ENCODE data around the gene UGT2B11. TPM values are rescaled to one million over a fixed set of nuclear protein-coding genes. Genes with fewer than 3 reads are reported as not detected.
"Not testable (repeated sequence)": the region's sequence is repeated elsewhere in the genome, so short reads cannot be mapped to it uniquely, and the experiment has no call there.

Gene UGT2B11
- total and polyA plus RNA-seq, 2 donors (not counting 1 experiment from before 2014, with no cell fraction given): not detected

GRCh38 chr4:69167300-69167699 is 47.2 kb downstream of the UGT2B11 start:
- H3K9ac ChIP-seq (ENCODE audit: low read length): no peak overlapping the region
- H4K20me1 ChIP-seq (ENCODE audit: control insufficient read depth, insufficient read depth, low read length, poor library complexity, severe bottlenecking): no peaks in the 10 kb centered on the region
- no peaks in the 10 kb centered on the region for H3K4me1 Mint-ChIP-seq
- WGBS (ENCODE audit: insufficient coverage): no CpG with 5 or more reads among the region's 2 CpGs
- H3K9me3 Mint-ChIP-seq (ENCODE audit: insufficient read depth): no peaks in the 10 kb centered on the region
- no peaks in the 10 kb centered on the region for H3K9me3 ChIP-seq (ENCODE audit: control extremely low read depth in 1 of 3, control insufficient read depth in 2 of 3, insufficient read depth in 1 of 3, low read length in 2 of 3)
- TF ChIP-seq, protein P1, sequence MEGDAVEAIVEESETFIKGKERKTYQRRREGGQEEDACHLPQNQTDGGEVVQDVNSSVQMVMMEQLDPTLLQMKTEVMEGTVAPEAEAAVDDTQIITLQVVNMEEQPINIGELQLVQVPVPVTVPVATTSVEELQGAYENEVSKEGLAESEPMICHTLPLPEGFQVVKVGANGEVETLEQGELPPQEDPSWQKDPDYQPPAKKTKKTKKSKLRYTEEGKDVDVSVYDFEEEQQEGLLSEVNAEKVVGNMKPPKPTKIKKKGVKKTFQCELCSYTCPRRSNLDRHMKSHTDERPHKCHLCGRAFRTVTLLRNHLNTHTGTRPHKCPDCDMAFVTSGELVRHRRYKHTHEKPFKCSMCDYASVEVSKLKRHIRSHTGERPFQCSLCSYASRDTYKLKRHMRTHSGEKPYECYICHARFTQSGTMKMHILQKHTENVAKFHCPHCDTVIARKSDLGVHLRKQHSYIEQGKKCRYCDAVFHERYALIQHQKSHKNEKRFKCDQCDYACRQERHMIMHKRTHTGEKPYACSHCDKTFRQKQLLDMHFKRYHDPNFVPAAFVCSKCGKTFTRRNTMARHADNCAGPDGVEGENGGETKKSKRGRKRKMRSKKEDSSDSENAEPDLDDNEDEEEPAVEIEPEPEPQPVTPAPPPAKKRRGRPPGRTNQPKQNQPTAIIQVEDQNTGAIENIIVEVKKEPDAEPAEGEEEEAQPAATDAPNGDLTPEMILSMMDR (IDR thresholded peaks at IDR 0.05): no peak
- no peak for TF ChIP-seq EZH2 (IDR thresholded peaks at IDR 0.05; ENCODE audit: borderline replicate concordance, insufficient read depth, low read depth, low read length, poor library complexity, severe bottlenecking)
- no peaks in the 10 kb centered on the region for H3K27me3 ChIP-seq (replicated peaks in 1 of 4; ENCODE audit: control extremely low read depth in 1 of 4, control insufficient read depth in 3 of 4, insufficient read depth in 4 of 4, low read length in 3 of 4)
- H2AFZ ChIP-seq (ENCODE audit: insufficient read depth, low read depth, low read length, poor library complexity, severe bottlenecking): no peak overlapping the region
- no peak overlapping the region for H3K4me3 ChIP-seq (ENCODE audit: control extremely low read depth in 1 of 5, extremely low read depth in 1 of 5, insufficient read depth in 1 of 5, low read depth in 2 of 5, low read length in 4 of 5)
- no peak overlapping the region for H3K27ac ChIP-seq (ENCODE audit: low read length in 2 of 2)
- H3K4me1 ChIP-seq (ENCODE audit: control insufficient read depth in 2 of 2, insufficient read depth in 2 of 2, low read length in 2 of 2): no peaks in the 10 kb centered on the region
- no peaks in the 10 kb centered on the region for H3K36me3 ChIP-seq (replicated peaks in 1 of 2; ENCODE audit: control extremely low read depth in 1 of 2, control insufficient read depth in 1 of 2, extremely low read depth in 1 of 2, insufficient read depth in 2 of 2, low read length in 1 of 2)
- ATAC-seq (ENCODE audit: low read depth) (no peak), DNase-seq (no peak)
- ChIA-PET POLR2A (no interaction called here), CTCF (no interaction called here)
- intact Hi-C loops (cut with micrococcal nuclease): no loop called here
- no peaks in the 10 kb centered on the region for H3K79me2 ChIP-seq (ENCODE audit: control insufficient read depth, insufficient read depth, low read length)
- H3K4me3 Mint-ChIP-seq: no peak overlapping the region
- no peaks in the 10 kb centered on the region for H3K27me3 Mint-ChIP-seq
- H3K4me2 ChIP-seq (replicated peaks; ENCODE audit: low read depth, low read length, poor library complexity, severe bottlenecking): no peak overlapping the region
- no peak overlapping the region for H3K27ac Mint-ChIP-seq

GRCh38 chr4:69166376-69166775 is 48.2 kb downstream of the UGT2B11 start:
- intact Hi-C loops (cut with micrococcal nuclease); H3K9me3 ChIP-seq (ENCODE audit: control extremely low read depth in 1 of 3, control insufficient read depth in 2 of 3, insufficient read depth in 1 of 3, low read length in 2 of 3); H3K27ac ChIP-seq (ENCODE audit: low read length in 2 of 2); H3K27ac Mint-ChIP-seq; H2AFZ ChIP-seq (ENCODE audit: insufficient read depth, low read depth, low read length, poor library complexity, severe bottlenecking); H3K9ac ChIP-seq (ENCODE audit: low read length); H4K20me1 ChIP-seq (ENCODE audit: control insufficient read depth, insufficient read depth, low read length, poor library complexity, severe bottlenecking); H3K79me2 ChIP-seq (ENCODE audit: control insufficient read depth, insufficient read depth, low read length); POLR2A ChIA-PET; H3K9me3 Mint-ChIP-seq (ENCODE audit: insufficient read depth); H3K4me3 ChIP-seq (ENCODE audit: control extremely low read depth in 1 of 5, extremely low read depth in 1 of 5, insufficient read depth in 1 of 5, low read depth in 2 of 5, low read length in 4 of 5); H3K4me2 ChIP-seq (replicated peaks; ENCODE audit: low read depth, low read length, poor library complexity, severe bottlenecking); H3K4me3 Mint-ChIP-seq; H3K27me3 ChIP-seq (replicated peaks in 1 of 4; ENCODE audit: control extremely low read depth in 1 of 4, control insufficient read depth in 3 of 4, insufficient read depth in 4 of 4, low read length in 3 of 4); H3K27me3 Mint-ChIP-seq; H3K4me1 Mint-ChIP-seq; CTCF ChIA-PET; H3K36me3 ChIP-seq (replicated peaks in 1 of 2; ENCODE audit: control extremely low read depth in 1 of 2, control insufficient read depth in 1 of 2, extremely low read depth in 1 of 2, insufficient read depth in 2 of 2, low read length in 1 of 2); ATAC-seq (ENCODE audit: low read depth); DNase-seq; H3K4me1 ChIP-seq (ENCODE audit: control insufficient read depth in 2 of 2, insufficient read depth in 2 of 2, low read length in 2 of 2): not testable (repeated sequence)
- 100% methylated on average over 1 of the region's 4 CpGs for WGBS (ENCODE audit: insufficient coverage)

DNA sequence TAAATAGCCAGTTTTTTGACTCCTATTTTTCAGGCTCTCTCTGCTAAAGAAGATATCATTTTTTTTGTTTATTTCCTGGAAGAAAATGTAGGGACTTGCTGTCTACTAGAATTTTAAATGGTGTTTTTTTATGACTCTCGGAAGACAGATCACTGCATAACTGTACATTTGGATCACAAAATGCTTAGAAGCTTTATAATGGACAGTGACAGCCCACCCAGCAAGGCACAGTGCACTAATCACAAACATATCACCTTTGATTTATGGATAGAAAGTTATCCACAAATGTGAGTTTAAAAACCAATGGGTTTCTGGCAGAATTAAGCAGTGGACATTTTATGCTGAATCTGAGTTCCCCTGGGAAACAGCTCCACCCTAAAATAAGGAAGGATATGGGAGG is 48.8 kb downstream of the UGT2B11 start:
- DNase-seq; H3K4me2 ChIP-seq (replicated peaks; ENCODE audit: low read depth, low read length, poor library complexity, severe bottlenecking); H3K27me3 Mint-ChIP-seq; ATAC-seq (ENCODE audit: low read depth); CTCF ChIA-PET; H3K9ac ChIP-seq (ENCODE audit: low read length); H3K27ac Mint-ChIP-seq; H3K36me3 ChIP-seq (replicated peaks in 1 of 2; ENCODE audit: control extremely low read depth in 1 of 2, control insufficient read depth in 1 of 2, extremely low read depth in 1 of 2, insufficient read depth in 2 of 2, low read length in 1 of 2); intact Hi-C loops (cut with micrococcal nuclease); H3K9me3 Mint-ChIP-seq (ENCODE audit: insufficient read depth); H3K4me3 Mint-ChIP-seq; H3K27ac ChIP-seq (ENCODE audit: low read length in 2 of 2); H3K79me2 ChIP-seq (ENCODE audit: control insufficient read depth, insufficient read depth, low read length); H2AFZ ChIP-seq (ENCODE audit: insufficient read depth, low read depth, low read length, poor library complexity, severe bottlenecking); H3K4me1 ChIP-seq (ENCODE audit: control insufficient read depth in 2 of 2, insufficient read depth in 2 of 2, low read length in 2 of 2); H3K27me3 ChIP-seq (replicated peaks in 1 of 4; ENCODE audit: control extremely low read depth in 1 of 4, control insufficient read depth in 3 of 4, insufficient read depth in 4 of 4, low read length in 3 of 4); H3K4me1 Mint-ChIP-seq; H3K4me3 ChIP-seq (ENCODE audit: control extremely low read depth in 1 of 5, extremely low read depth in 1 of 5, insufficient read depth in 1 of 5, low read depth in 2 of 5, low read length in 4 of 5); H4K20me1 ChIP-seq (ENCODE audit: control insufficient read depth, insufficient read depth, low read length, poor library complexity, severe bottlenecking); H3K9me3 ChIP-seq (ENCODE audit: control extremely low read depth in 1 of 3, control insufficient read depth in 2 of 3, insufficient read depth in 1 of 3, low read length in 2 of 3); POLR2A ChIA-PET: not testable (repeated sequence)
- WGBS (ENCODE audit: insufficient coverage): no CpG with 5 or more reads among the region's 1 CpG
